Tibial nerve (tissue), 4 donors: ENCODE data around the gene TMEM198. TPM values are rescaled to one million over a fixed set of nuclear protein-coding genes. Genes with fewer than 3 reads are reported as not detected.

ENCODE experiments used
- DNase-seq, 2 donors: peaks; one replicate each; pipeline ENCODE4 v3.0.0-alpha.2; 2019; ENCODE audit warnings: low spot score in 2 of 2
- H3K27ac ChIP-seq, 4 donors: fragments of 200-600 bp; sonication (generic) in 3 of 4; one replicate each; pipeline ENCODE4 v1.5.1; 2017 to 2019; ENCODE audit warnings: mild to moderate bottlenecking in 1 of 4
- H3K27me3 ChIP-seq, 2 donors: fragments of 200-600 bp; sonication (generic) in 1 of 2; one replicate each; pipeline versions ENCODE4 v1.5.1 to v1.6.0; 2017 to 2019
- H3K36me3 ChIP-seq, 3 donors: fragments of 200-600 bp; sonication (generic); one replicate each; pipeline ENCODE4 v1.5.1; 2018 to 2019
- H3K4me1 ChIP-seq, 4 donors: fragments of 200-600 bp; sonication (generic) in 3 of 4; one replicate each; pipeline ENCODE4 v1.5.1; 2017 to 2019
- H3K4me3 ChIP-seq, 4 donors: fragments of 200-600 bp; sonication (generic) in 3 of 4; one replicate each; pipeline ENCODE4 v1.5.1; 2017 to 2019; ENCODE audit warnings: mild to moderate bottlenecking in 1 of 4, moderate library complexity in 1 of 4
- H3K9me3 ChIP-seq, 4 donors: fragments of 200-600 bp; sonication (generic) in 3 of 4; one replicate each; pipeline ENCODE4 v1.5.1; 2017 to 2019
- CTCF ChIP-seq, 5 experiments: fragments of 200-600 bp in 3 of 5; fragments of 450-650 bp in 2 of 5; sonication (generic) in 3 of 5; IDR thresholded peaks; one replicate each; pipeline ENCODE4 v1.5.1; 2016 to 2019; ENCODE audit warnings: antibody characterized with exemption in 5 of 5, mild to moderate bottlenecking in 3 of 5, moderate library complexity in 2 of 5
- EP300 ChIP-seq, 2 donors: sonication (generic); formaldehyde crosslinking; IDR thresholded peaks; one replicate each; pipeline ENCODE4 v1.6.1; 2017; ENCODE audit warnings: antibody characterized with exemption in 2 of 2, mild to moderate bottlenecking in 1 of 2
- POLR2A ChIP-seq, 2 donors: fragments of 450-650 bp; IDR thresholded peaks; one replicate each; pipeline ENCODE4 v1.6.1; 2017; ENCODE audit warnings: antibody characterized with exemption in 2 of 2, mild to moderate bottlenecking in 2 of 2, moderate library complexity in 2 of 2
- WGBS, 2 donors: methylation state at CpG; one replicate each; pipeline ENCODE4 v1.1.5; 2018; 5-methylcytosine and 5-hydroxymethylcytosine counted together
- total RNA-seq, 4 donors: library from RNA; depleted of rRNA; stranded (reverse); fragments of >200 nt; gene quantifications; one replicate each; pipeline ENCODE4 v1.1.0, GENCODE V29; 2016

The TMEM198 gene
- total RNA-seq, 4 donors from 2014 or later: 1.6 to 2.4 (median 1.9) TPM

- Histone ChIP-seq H3K4me1 (peaks cover 0 to 5% (median 0%) of the 10 kb centered on the region in 4 donors), H3K36me3 (peaks cover 0 to 78% (median 0%) of the 10 kb centered on the region in 3 donors), H3K9me3 (no peaks in the 10 kb centered on the region), H3K27ac (no peak overlapping the region), H3K4me3 (no peak overlapping the region), H3K27me3 (no peaks in the 10 kb centered on the region)
- WGBS, 2 donors: 84 to 85% methylated on average over 20 of the region's 20 CpGs
- DNase-seq: no peak
- TF ChIP-seq CTCF (IDR thresholded peaks at IDR 0.05): no peak
- TF ChIP-seq EP300 (IDR thresholded peaks at IDR 0.05): no peak
- no peak for TF ChIP-seq POLR2A (IDR thresholded peaks at IDR 0.05)
Measured at GRCh38 chr2:219559156-219559915, 15.5 kb downstream of the TMEM198 start.

- peak; percentile 30 to 89 (median 71) for TF ChIP-seq CTCF (IDR thresholded peaks at IDR 0.05)
- TF ChIP-seq POLR2A (IDR thresholded peaks at IDR 0.05): no peak
- Histone ChIP-seq H3K27ac (no peak overlapping the region), H3K4me1 (peaks cover 0 to 5% (median 0%) of the 10 kb centered on the region in 4 donors), H3K9me3 (no peaks in the 10 kb centered on the region), H3K27me3 (no peaks in the 10 kb centered on the region), H3K36me3 (peaks cover 0 to 78% (median 0%) of the 10 kb centered on the region in 3 donors), H3K4me3 (no peak overlapping the region)
- no peak for DNase-seq
- 27 to 29% methylated on average over 7 to 8 of the region's 8 CpGs for WGBS, 2 donors
Measured at GRCh38 chr2:219560037-219560892, 16.4 kb downstream of the TMEM198 start.

- 78 to 83% methylated on average over 3 of the region's 3 CpGs for WGBS, 2 donors
- no peaks in the 10 kb centered on the region for H3K9me3 ChIP-seq
- TF ChIP-seq EP300 (IDR thresholded peaks at IDR 0.05) (no peak), CTCF (IDR thresholded peaks at IDR 0.05) (no peak), POLR2A (IDR thresholded peaks at IDR 0.05) (no peak)
- no peak overlapping the region for H3K27ac ChIP-seq
- peaks cover 0 to 79% (median 0%) of the 10 kb centered on the region in 3 donors for H3K36me3 ChIP-seq
- H3K27me3 ChIP-seq: no peaks in the 10 kb centered on the region
- DNase-seq: no peak
- H3K4me1 ChIP-seq: peaks cover 0 to 5% (median 0%) of the 10 kb centered on the region in 4 donors
- no peak overlapping the region for H3K4me3 ChIP-seq
Measured at GRCh38 chr2:219560893-219561178, 17.0 kb downstream of the TMEM198 start.

GRCh38 chr2:219561179-219562048, 17.6 kb downstream of the TMEM198 start:
- TF ChIP-seq CTCF (IDR thresholded peaks at IDR 0.05) (no peak), POLR2A (IDR thresholded peaks at IDR 0.05) (no peak), EP300 (IDR thresholded peaks at IDR 0.05) (no peak)
- no peak for DNase-seq
- H3K9me3 ChIP-seq: no peaks in the 10 kb centered on the region
- peaks cover 0 to 79% (median 0%) of the 10 kb centered on the region in 3 donors for H3K36me3 ChIP-seq
- H3K4me1 ChIP-seq: peaks cover 0 to 5% (median 0%) of the 10 kb centered on the region in 4 donors
- H3K27ac ChIP-seq: no peak overlapping the region
- 69 to 72% methylated on average over 24 of the region's 24 CpGs for WGBS, 2 donors
- H3K27me3 ChIP-seq: no peaks in the 10 kb centered on the region
- no peak overlapping the region for H3K4me3 ChIP-seq
